Measurements from ENCODE around the gene BZW2.

- TF ChIP-seq CTCF (IDR thresholded peaks at IDR 0.05) (no peak), POLR2AphosphoS5 (IDR thresholded peaks at IDR 0.05; ENCODE audit: low read depth, low read length) (no peak)
Measured at GRCh38 chr7:16719699-16720098, 73.7 kb downstream of the BZW2 start.

All from Panc1 (cell line).